Activated effector memory CD4-positive, alpha-beta T cell treated with Interleukin-2 at 50 U/mL for 16 hours (primary cell): ENCODE data around the gene SRD5A1.

Experiments used
- DNase-seq: peaks from one replicate; pipeline ENCODE4 v3.0.0-alpha.2; 2020

Gene SRD5A1

DNA sequence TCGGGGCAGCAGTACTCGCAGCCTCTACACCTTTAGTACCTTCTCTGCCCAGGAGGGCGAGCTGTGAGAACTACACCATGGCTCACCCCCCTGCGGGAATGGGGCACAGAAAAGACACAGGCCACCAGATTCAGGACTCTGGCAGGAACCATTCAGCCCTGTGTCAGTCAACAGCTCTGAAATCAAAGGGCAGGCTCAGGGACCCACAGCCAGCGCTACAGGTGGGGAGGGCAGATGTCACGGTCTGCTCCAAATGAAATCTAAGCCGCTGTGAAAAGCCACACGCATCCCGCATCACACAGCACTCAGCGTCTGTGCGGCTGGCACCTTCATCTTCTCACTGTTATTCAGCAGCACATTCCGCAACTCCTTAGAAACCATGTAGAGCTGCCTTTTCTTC lies 28.3 kb upstream of the SRD5A1 start:
- no peak for DNase-seq

DNA sequence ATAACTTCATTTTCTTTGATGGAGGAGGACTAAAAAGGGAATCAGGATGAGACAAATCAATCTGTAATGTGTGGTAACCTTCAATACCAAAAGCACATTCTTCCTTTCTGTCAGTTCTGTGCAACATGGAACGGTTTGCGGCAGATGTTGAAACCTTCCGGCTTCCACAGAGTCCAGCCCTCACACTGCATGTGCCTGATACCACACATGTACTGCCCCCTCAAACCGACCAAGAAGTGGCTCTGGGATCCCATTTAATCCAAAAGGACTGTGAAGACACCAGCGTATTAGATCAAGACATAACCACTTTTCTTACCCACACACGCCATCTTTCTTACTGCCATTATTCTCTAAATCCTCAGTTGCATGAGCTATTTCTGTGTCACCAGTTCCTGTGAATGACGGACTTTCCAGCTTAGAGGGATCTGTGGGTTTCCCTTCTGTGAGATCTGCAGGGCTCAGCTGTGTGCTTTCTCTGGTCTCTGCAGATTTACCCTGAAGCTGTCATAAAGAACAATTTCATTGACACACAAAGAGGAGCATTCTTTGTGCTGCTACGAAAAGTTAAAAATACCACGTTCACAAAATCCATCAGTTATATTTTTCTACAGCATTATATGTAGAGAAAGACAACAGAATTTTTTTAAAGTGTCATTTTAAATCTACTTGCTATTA lies 26.2 kb upstream of the SRD5A1 start:
- DNase-seq = no peak

DNA sequence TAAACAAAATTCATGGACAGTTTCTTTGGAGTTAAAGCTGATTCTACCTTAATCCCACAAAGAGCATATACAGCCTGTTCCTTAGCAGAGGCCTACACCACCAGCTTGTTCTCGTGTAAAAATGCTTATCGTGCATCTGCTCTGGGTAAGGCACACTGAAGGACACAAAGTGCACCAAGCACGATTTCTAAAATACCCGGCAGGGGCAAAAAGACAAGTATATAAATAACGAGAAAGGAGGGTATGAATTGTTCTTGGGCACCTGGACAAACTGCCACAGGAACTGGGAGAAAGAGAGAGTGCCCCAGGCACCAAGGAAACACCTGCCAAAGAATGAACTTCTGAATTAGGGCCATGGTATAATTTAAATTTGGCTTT lies 25.7 kb upstream of the SRD5A1 start:
- DNase-seq = no peak

DNA sequence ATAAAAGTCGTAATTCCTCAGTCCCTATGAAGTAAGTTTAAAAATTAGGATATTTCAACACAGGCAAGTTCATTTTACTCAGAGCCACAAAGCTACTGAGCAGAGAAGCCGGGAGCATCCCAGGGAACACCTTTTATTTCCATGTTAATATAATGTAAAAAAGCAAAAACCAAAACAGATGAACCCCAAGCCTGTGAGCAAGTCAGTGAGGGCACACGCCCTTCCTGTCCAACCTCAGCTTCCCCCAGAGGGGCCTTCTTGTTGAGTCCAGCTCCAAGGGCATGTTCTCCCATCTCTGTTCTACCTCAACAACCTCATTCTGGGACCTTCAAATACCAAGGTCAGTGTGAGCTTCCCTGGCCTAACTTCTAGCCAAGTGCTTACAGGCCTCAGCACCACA lies 25.2 kb upstream of the SRD5A1 start:
- DNase-seq = no peak

DNA sequence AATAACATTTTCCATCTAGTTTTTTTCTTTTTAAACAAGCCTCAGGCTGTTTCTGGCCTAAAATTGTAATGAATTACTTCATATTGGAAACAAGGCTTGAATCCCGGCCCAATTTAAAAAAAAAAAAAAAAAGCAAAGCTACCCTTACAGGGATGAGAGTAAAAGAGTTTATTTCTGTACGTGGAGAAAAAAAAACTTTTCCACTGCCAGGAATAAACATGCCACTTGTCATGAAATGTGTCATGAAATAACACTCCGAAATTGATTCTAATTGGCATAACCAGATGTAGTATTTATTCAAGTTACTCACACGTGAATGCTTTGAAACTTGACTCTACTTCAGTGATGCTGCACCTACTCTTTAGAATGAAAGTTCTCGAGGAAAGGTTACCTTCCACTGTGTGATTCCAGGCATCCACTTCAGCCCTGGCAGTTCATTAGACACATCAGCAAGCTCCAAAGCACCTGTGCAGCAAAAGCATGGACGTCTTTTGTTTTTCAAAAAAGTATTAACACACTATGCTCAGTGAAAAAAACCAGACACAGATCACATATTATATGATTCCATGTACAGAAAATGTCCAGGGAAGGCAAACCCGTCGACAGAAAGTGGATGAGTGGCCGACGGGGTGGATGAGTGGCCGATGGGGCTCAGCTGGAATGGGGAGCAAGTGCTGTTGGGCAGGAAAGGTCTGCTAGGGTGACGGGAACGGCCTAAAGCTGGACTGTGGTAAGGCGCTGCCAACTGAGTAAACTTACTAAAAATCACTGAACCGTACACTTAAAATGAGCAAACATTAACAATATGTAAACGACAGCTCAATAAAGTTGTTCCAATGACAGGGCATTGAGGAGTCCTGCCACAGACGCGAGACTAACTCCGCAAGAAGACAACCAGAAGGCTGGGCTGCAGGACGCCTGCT lies 21.6 kb upstream of the SRD5A1 start:
- no peak for DNase-seq

DNA sequence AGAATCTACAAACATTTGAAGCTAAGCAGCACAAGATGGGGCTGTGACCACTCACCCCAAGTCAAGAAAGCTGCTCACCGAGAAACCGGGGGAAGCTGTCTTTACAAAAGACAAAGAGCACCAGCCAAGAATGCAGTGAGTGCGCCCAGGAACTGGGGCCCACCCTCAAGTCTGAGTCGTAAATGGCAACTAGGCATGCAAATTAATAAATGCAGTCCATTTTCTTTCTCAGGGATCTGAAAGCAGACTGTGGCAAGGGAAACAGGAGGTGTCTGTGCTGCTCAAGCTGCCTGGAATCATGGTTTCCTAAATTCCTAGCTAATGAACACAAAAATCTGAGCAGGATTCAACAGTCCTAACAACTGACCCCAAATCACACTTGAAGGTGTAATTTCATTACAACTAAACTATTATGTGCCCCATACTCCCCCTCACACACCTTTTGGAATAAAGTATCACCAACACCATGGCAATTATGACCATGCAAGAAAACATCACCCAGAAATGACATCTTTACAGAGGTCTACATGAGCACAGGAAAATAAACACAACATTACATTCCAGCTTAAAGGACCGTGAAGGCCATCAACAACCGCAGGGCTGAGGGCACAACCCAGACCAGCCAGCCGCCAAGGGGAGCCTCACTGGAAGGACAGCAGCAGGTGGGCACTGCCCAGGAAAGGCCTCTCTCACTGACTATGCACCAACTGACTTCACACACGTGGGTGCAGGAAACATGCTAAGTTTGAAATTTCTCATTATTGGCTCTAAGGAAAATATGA lies 18.0 kb upstream of the SRD5A1 start:
- DNase-seq = no peak

DNA sequence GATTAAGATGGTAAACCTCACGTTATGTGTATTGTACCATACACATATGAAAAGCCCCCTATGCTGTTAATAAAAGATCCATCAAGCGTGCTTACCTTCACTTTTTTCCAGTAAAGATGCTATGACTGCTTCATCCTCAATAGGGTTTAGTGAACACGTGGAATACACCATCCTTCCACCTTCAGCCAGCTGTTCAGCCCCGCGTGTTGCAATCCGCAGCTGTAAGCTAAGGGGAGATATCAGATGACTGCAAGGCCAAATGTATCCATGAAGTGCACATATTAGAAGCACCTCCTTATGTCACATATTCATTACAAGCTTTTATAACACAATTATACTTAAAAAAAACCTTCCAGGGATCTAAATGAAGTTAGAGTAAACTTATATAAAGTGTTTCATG lies 16.6 kb upstream of the SRD5A1 start:
- DNase-seq = no peak

DNA sequence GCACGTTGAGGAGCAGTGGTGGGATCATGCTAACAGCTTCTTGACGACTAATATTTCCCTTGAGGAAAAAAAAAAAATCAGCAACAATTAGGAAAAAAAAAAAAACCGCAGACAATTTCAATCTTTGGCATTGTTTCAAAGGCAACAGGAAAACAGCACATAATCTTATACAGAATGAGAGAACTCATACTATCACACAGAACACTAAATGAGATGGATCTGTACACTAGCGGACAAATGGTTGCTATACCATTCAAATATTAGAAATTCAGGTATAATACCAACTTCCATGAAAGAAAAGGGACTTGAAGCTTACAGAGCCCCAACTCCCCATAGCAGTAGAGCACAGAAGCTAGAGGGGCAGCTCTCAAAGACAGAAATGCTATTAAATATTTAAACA lies 10.0 kb upstream of the SRD5A1 start:
- DNase-seq = no peak

DNA sequence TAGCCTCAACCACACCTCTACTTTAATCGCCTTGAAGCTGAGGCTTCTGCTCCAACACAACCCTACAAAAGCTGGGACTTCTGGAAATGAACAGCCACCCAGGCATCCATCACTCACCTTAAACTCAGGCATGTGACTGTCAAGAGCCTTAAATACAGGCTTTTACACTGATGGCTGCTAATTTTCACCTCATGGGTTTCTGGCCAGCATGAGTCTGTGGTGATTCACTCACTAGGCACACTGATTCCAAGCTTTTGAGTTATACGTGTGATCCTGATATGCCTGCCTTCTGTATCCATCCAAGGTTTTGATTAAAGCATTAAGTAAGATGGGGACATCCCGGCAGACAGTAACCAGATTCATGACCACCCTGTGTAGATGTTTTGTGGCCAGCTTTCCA lies 9.3 kb upstream of the SRD5A1 start:
- DNase-seq = no peak

DNA sequence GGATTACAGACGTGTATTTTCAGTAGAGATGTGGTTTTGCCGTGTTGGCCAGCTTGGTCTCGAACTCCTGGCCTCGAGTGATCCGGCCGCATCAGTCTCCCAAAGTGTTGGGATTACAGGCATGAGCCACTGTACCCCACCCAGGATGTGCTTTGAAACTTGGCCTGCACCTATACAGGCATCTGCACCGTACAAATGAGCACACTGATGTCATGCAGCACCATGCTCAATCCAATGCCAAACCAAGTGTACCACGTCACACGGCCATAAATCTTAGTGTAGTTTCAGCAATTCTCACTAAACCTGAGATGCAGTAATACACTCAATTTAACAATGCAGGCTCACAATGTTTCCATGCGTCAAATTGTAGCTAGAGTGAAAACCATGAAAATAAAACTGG lies 6.7 kb upstream of the SRD5A1 start:
- DNase-seq = no peak

DNA sequence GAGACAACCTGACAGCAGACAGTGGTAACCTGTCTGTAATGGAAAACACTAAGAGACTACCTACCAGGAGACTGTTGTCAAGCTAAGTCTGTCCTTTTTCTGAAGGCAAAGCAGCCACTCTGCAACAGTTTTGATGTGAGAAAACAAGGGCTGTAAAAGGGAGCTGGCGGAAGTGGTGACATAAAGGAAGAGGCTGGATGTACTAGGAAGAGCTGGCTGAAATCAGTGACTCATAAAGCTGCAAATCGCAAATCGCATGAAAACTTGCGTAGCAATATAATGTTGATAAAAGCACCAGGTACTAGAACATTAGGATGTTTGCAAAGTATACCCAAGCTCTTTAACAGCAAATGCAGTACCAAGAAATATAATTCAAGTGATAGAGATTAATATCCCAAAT lies 1.8 kb upstream of the SRD5A1 start:
- DNase-seq = no peak

DNA sequence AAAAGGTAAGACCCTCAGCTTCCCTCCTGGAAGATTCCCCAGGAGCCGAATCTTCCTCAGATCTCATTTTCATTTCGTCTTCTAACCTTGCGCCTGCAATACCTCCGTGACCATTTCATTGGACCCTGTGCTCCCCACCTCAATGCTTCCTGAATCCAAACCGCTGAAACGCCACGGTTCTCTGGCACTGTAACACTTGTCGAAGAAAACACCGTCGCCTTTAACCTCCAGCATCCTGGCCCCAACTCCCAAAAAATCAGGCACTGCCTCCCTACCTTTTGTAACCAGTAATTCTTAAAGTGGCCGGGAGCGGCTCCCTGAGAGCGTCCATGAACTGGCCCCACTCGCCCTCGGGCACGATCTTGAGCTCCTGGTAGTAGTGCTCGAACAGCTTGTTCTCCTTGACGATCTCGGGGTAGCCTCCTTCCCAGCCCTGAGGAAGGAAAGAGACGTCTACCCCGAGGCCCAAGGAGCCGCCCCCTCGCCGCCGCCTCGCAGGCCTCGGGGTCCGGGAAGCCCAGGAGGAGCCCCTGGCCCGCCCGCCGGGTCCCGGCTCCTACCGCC lies 834 bp upstream of the SRD5A1 start:
- no peak for DNase-seq

DNA sequence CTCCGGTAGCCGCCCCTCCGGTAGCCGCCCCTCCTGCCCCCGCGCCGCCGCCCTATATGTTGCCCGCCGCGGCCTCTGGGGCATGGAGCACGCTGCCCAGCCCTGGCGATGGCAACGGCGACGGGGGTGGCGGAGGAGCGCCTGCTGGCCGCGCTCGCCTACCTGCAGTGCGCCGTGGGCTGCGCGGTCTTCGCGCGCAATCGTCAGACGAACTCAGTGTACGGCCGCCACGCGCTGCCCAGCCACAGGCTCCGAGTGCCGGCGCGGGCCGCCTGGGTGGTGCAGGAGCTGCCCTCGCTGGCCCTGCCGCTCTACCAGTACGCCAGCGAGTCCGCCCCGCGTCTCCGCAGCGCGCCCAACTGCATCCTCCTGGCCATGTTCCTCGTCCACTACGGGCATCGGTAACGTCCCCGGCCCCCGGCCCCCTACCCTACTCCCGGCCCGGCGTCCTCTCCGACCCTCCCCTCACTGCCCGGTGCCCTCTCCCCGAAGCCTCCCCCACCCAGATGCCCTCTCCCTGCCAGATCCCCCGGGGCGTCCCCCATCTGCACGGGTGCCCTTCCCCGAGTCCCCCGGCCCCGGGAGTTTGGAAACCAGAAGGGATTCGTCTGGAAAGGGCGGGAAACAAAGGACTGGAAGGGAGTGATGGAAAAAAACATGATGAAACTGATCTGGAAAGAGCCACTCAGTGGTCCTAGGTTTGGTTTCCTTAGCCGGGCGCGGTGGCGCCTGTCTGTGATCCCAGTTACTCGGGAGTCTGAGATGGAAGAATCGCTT lies 417 bp downstream of the SRD5A1 start:
- DNase-seq = no peak

DNA sequence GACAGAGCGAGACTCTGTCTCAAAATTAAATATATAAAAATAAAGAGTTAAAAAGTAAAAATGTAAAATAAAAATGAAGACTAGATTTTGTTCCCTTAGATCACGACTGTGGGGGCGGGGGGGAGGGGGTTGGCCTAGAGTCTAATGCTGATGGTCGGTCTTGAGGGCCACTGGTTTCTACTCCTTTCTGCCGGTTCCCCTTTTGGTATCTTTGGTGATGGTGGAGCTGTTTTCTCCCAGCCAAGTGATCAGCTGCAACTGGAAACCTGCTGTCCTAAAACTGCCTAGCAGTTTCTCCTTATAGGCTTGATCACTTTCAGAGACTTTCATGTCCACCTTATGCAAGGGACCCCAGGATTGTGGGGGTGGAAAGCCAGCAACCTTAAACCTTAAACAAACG lies 1.1 kb downstream of the SRD5A1 start:
- DNase-seq = no peak

DNA sequence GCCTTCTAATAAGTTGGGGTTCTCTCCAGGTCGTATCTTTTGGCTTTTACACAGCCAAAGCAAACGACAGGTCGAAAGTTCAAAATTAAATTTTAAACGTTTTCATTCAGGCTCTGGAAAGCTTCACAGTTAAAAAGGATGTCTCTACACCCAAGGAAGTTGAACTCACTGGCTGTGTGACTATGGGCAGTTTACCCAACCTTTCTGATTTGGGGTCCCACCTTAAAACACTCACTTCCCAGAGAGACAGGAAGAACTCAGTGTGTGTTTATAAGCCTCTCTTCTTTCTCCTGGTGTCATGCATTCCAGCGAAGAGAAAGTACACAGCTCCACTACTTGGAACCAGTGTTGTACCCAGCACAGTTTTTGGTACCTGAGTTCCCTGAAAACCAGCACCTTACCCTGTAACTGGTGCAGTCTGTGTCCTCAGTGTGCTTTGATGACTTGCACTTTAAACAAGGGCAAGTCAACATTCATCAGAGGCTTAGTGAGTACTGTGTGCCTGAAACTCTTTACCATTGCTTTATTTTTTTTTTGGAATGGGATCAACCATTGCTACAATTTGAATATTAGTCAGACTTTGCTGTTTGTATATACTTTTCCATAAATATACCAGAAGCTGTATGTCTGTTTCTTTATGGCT lies 1.7 kb downstream of the SRD5A1 start:
- no peak for DNase-seq

DNA sequence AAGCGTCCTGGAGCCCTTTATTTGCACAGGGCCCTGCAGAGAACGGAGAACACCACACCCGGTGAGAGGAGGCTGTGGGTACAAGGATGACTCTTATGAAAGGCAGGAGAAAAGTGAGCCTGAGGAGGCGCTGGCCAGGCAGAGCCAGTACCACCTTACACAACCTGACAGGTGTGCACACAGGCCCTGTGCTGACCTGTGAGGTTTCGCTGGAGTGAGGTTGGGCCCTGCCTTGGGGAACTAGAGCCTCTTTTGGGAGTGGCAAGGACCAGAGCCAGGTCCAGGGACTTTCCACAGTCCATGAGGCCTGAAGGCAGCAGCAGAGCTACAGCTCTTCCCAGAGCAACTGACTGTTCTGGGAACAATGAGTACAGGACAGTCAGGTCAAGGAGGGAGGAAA lies 3.1 kb downstream of the SRD5A1 start:
- DNase-seq = no peak

DNA sequence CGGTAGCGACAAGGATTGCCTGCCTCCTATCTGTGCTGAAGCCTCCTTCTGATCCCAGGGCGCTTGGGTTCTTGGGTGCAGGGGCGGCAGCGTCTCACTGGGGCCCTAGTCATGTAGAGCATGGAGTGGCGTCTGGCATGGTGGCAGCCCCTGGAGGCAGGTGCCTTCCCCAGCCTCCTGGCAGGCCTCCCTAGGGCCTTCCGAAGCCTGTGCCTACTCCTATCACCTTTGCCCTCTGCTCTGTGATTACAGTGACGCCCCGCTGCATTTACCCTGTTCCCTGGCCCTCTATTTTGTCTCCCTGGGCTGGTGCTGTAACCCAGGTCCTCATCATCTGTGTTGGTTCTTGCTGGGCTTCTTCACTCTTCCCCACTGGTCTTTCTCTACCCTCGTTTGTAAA lies 3.8 kb downstream of the SRD5A1 start:
- DNase-seq = no peak

DNA sequence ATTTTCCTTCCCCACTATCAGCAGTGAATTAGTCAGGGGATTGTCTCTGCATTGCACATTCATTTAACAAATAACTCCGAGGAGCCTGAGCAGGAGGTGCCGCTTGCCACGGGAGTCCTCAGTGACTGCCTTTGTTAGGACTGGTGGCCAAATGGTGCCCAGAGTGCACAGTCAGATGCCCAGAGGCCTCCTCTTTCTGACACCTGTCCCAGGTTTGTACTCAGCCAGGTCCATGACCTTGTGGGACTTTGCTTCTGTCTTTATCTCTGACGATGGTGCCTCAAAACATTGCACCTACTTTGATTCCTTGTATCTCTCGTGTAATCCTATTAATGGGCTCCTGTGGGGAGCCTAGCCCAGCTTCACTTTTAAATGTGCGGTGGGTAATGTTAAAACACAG lies 4.3 kb downstream of the SRD5A1 start:
- no peak for DNase-seq

DNA sequence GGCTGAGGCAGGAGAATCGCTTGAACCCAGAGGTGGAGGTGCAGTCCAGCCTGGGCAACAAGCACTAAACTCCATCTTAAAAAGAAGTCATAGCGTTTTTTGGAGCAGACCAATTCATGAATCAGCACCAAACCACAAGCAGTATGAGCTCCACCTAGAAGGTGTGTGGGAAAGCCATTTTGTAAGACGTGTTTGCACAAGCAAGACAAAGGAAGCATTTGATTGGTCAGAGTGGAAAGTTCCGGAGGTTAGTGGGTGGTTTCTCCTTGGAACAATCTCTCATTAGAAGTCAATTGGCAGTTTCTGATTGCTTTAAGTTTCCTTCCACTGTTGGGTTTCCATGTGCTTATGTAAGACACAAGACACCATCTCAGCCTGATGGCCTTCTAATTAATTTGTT lies 5.0 kb downstream of the SRD5A1 start:
- DNase-seq = no peak

DNA sequence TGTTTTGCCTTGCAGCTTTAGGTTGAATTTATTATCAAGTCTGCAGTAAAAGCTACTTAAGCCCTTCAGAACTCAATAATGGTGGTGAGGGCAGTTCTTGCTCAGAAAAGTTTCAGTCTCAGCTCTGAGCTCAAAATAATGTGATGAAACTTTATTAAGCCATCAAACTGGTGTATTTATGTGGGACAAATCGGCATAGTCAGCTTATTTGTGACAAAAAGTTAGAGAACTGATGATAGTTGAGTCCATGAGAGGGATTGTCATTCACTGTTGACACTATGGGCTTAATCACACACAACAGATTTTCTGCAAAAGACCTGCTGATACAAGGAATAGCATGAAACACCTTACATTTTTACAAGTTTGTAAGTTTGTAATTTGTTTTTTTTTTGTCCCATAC lies 9.4 kb downstream of the SRD5A1 start:
- no peak for DNase-seq

DNA sequence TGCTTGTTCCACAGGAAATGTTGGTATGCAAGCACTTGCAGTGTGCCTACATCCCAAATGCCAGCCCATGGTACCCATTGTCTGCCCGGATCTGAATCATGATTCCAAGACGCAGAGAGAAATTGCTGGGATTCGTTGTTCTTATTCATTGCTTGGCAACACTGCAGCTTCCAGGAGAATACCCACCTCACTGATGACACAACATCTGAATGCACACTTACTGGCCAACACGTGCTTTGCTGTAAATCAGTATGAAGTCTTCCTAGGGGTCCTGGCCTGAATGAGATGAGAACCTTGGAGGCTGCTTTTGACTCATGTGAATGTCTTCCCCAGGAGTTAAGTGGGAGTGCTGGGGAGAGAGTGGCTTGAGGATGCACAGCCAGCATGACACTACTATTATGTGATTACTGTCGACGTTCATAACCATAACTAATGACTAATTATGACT lies 11.6 kb downstream of the SRD5A1 start:
- DNase-seq = no peak
